Fibroblast of villous mesenchyme (primary cell): ENCODE results near the gene NUP160. TPM values are rescaled to one million over a fixed set of nuclear protein-coding genes. Genes with fewer than 3 reads are reported as not detected.
"Not testable (repeated sequence)": the region's sequence is repeated elsewhere in the genome, so short reads cannot be mapped to it uniquely, and the experiment has no call there.

ENCODE experiments used
- DNase-seq: peaks from one replicate; pipeline ENCODE4 v3.0.0-alpha.2; 2010; ENCODE audit warnings: low read depth
- H3K4me3 ChIP-seq: 2 replicates; pipeline ENCODE4 v1.5.1; 2011; ENCODE audit warnings: low read depth, mild to moderate bottlenecking, low read length
- total RNA-seq: library from RNA; depleted of rRNA; stranded (reverse); fragments of >200 nt; gene quantifications from 2 replicates; pipeline ENCODE4 v1.2.3, GENCODE V29; 2012
- TF ChIP-seq, protein P1 (sequence below): IDR thresholded peaks from 2 replicates; pipeline ENCODE4 v1.5.1; 2012; ENCODE audit warnings: low read depth, mild to moderate bottlenecking, low read length; ENCODE audit not compliant: insufficient read depth

Gene NUP160
- total RNA-seq, 1 donor = 29.8 TPM

DNA sequence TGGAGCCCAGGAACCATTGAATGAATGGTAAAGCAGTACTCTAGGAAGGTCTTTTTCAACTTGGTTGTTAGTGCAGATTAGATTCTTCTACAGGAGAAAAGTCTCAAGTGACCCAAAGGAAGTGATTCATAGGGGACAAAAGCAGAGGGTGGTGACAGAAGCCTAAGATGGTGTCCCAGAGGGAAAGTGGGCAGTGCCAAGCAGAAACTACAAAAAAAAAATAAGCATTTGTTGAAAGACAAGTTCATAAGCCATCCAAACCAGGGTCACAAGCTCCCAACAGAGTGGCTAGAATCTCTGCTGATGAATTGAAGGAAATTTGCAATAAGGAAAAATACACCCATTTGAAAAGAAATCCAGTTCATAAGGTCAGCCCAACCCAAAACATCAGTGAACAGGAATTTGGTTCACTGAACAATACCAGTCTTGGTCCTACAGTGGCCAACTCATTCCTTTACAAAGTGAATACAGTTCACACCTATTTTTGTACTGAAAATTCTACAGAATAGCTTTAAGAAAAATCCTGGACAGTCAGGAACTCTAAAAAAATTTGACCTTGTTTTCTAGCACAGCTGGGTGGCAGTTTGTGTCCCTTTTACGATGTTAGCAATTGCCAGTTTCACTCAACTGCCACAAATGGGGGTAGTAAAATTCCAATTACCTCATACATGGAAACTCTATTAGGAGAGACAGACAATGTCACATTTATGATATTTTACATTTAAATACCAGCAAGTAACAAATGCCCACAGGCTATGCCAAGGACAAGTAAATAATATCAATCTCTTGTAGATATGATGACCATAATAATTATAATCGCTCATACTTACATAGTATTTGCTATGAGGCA, 21.6 kb upstream of the NUP160 start:
- no peak overlapping the region for H3K4me3 ChIP-seq
- TF ChIP-seq, protein P1, sequence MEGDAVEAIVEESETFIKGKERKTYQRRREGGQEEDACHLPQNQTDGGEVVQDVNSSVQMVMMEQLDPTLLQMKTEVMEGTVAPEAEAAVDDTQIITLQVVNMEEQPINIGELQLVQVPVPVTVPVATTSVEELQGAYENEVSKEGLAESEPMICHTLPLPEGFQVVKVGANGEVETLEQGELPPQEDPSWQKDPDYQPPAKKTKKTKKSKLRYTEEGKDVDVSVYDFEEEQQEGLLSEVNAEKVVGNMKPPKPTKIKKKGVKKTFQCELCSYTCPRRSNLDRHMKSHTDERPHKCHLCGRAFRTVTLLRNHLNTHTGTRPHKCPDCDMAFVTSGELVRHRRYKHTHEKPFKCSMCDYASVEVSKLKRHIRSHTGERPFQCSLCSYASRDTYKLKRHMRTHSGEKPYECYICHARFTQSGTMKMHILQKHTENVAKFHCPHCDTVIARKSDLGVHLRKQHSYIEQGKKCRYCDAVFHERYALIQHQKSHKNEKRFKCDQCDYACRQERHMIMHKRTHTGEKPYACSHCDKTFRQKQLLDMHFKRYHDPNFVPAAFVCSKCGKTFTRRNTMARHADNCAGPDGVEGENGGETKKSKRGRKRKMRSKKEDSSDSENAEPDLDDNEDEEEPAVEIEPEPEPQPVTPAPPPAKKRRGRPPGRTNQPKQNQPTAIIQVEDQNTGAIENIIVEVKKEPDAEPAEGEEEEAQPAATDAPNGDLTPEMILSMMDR = no peak
- DNase-seq = no peak

DNA sequence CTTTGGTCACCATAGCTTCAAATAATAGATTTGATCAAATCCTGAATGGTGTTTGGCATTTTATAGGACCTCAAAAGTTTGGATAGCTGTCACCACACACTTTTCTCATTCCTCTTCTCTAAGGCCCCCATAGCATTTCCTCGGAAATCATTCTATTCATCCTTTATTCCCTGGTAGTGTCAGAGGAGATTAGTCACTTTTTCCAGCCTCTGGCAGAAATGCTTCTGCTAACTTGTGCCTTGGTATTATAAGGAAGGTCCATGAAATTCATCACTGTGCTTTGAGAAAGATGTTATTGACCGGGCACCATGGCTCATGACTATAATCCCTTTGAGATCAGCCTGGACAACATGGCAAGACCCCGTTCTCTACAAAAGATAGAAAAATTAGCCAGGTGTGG, 19.7 kb upstream of the NUP160 start:
- no peak overlapping the region for H3K4me3 ChIP-seq
- DNase-seq = no peak
- TF ChIP-seq, protein P1 = no peak

DNA sequence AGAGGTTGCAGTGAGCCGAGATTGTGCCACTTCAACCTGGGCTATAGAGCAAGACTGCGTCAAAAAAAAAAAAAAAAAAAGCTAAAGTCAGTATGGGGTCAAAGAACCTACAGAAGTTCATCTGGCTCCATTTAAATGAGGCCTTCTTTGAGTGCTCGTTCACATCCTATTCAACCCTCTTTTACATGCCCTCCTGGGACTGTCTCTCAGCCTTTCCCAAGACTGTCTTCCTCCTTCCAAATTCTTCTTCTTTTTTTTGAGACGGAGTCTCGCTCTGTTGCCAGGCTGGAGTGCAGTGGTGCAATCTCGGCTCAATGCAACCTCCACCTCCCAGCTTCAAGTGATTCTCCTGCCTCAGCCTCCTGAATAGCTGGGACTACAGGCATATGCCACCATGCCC, 18.7 kb upstream of the NUP160 start:
- not testable (repeated sequence) for DNase-seq, H3K4me3 ChIP-seq

DNA sequence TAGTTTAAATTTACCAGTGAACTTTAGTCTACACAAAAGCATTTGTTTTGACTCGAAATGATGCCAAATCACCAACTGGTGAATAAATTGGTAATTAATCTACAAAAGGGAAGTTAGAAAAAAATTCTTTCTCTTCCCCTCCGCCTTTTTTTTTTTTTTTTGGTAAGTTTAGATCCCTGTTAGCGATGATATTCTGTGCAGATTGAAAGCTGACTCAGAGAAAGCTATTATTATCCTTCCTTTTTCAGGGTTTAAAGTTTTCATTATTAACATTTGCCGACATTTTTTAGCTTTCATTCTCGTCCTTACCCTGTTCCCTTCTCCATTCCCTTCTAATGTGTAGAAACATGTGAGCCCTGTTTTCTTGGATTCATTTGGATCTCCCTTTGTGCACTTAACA, 16.8 kb upstream of the NUP160 start:
- TF ChIP-seq, protein P1 = no peak
- DNase-seq = no peak
- no peak overlapping the region for H3K4me3 ChIP-seq

DNA sequence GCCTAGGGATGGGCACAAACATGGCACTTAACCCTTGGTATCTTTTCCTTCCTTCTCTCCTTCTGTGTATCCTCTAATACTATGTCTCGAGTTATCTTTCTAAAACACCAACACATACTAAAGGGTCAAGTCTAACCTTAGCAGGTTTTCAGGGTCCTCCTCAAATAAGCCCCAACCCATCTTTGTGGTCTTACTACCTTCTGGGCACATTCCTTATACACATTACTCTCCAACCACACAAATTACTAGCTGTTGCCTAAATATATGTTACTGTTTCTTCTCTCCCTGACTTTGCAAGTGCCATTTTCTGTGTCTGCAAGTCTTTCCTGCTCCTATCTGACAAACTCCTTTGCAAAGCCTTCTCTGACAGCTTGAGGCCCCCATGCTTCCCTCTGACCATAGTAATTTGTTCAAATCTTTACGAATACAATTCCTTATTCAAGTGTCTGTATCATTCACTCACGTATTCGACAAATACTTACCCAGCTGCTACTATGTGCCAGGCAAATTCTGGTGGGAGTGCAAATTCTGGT, 15.8 kb upstream of the NUP160 start:
- H3K4me3 ChIP-seq = no peak overlapping the region
- DNase-seq = peak; percentile 20
- TF ChIP-seq, protein P1 = no peak

DNA sequence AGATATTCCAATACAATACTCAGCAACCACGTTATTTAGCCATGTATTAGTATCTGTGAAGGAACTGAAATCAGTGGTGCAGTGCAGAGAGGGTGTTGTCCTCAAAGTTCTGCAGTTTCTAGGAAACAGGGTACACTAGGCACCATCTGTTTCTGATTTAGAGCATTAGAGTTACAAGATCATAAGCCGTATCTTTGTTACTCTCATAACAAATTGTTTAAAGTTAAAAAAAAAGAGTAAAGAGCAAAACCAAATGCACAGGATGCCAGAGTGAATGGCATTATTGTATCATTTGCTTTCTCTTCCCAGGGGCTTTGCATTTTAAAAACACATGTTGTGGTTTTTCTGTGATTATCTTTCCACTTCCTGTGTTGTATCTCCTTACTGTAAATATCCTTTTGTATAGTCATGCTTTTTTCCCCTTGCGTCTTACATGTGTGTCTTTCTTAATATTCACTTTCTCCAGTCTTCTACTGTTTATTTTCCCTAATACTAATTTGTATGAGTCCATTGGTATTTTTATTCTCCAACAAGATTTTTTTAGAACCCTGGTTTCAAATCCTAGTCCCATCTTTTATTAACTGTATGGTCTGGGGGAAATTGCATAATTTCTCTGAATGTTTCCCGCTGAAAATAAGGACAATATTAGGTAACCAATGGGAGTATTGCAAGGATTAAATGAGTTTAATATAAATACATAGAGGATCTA, 15.2 kb upstream of the NUP160 start:
- TF ChIP-seq, protein P1 = no peak
- DNase-seq = peak; percentile 97
- H3K4me3 ChIP-seq = no peak overlapping the region

DNA sequence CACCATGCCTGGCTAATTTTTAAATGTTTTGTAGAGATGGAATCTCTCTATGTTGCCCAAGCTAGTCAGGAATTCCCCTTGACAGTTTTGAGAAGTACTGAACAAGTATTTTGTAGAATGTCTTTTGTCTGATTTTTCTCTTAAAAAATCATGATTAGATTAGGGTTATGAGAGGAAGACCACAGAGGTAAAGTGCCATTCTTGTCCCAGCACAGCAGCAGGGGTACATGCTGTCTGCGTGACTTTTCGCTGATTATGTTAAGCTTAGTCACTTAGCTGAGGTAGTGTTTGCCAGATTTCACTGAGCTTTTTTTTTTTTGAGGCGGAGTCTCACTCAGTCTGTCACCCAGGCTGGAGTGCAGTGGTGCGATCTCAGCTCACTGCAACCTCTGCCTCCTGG, 13.6 kb upstream of the NUP160 start:
- TF ChIP-seq, protein P1 = no peak
- no peak overlapping the region for H3K4me3 ChIP-seq
- DNase-seq = peak; percentile 67
